ENCODE data around the gene OPRM1. TPM values are rescaled to one million over a fixed set of nuclear protein-coding genes. Genes with fewer than 3 reads are reported as not detected.
A peak's percentile ranks its signal among the peaks of the same experiment; 100 is the strongest.

The OPRM1 gene
- total RNA-seq, 1 donor from 2014 or later = not detected

DNA sequence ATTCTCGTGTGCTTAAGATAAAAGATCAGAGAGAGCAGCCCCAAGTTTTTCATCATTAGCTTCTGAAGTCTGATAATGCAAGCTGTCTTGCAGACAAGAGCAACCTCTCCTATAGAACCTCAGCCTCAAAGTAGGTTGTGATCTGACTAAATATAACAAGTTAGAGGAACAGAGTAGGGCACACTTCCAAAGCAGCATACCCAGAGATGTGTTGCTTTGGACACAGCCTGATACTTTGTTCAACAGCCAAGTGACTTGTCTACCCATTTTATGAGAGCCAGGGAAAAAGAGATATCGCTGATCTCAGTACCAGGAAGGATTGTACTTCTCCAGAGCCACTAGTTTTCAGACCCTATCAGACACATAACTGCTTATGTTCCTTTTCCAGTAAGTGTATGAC, 44.2 kb upstream of the OPRM1 start:
- DNase-seq (ENCODE audit: low spot score) = no peak
- Histone ChIP-seq H4K20me1 (ENCODE audit: low read depth) (no peaks in the 10 kb centered on the region), H3K4me1 (no peaks in the 10 kb centered on the region), H2AFZ (replicated peaks) (peak overlapping the region; percentile 38), H3K79me2 (ENCODE audit: low read depth) (no peaks in the 10 kb centered on the region), H3K9ac (no peak overlapping the region), H3K9me3 (ENCODE audit: low read depth) (no peaks in the 10 kb centered on the region), H3K27me3 (no peaks in the 10 kb centered on the region), H3F3A (ENCODE audit: low read depth) (no peaks in the 10 kb centered on the region), H3K27ac (no peak overlapping the region), H3K4me3 (no peak overlapping the region), H3K4me2 (no peak overlapping the region), H3K36me3 (no peaks in the 10 kb centered on the region)
- H3K4me1 Mint-ChIP-seq = peaks cover 2% of the 10 kb centered on the region
- H3K27me3 Mint-ChIP-seq (ENCODE audit: insufficient read depth, low read depth) = peaks cover 4% of the 10 kb centered on the region
- H3K27ac Mint-ChIP-seq = no peak overlapping the region
- no peak for TF ChIP-seq EZH2phosphoT487 (IDR thresholded peaks at IDR 0.05)
- H3K9me3 Mint-ChIP-seq = no peaks in the 10 kb centered on the region
- no peak overlapping the region for H3K4me3 Mint-ChIP-seq
- no peaks in the 10 kb centered on the region for H3K36me3 Mint-ChIP-seq

DNA sequence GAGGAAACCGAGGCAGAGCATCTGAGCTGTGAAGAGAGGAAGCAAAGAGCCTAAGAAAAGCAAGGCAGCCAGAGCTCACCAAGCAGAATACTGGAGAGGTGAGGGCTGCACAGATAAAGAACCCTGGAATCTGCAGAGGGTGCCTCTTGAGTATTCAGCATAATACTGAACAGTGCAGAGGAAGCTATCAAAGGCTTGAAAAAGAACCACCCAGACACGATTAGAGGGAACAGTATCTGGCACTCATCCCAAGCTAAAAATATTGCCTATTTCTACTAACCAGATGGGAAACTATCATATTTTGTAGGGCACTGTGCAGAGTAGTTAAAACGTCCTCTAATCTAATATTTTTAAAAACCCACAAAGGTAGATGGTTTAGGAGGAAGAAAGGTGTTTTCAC, 41.8 kb upstream of the OPRM1 start:
- Mint-ChIP-seq H3K4me1 (peaks cover 2% of the 10 kb centered on the region), H3K4me3 (no peak overlapping the region), H3K27ac (no peak overlapping the region), H3K9me3 (no peaks in the 10 kb centered on the region), H3K36me3 (no peaks in the 10 kb centered on the region), H3K27me3 (ENCODE audit: insufficient read depth, low read depth) (peaks cover 4% of the 10 kb centered on the region)
- H3K27ac ChIP-seq = no peak overlapping the region
- no peak overlapping the region for H3K9ac ChIP-seq
- no peak overlapping the region for H3K4me2 ChIP-seq
- H3K4me1 ChIP-seq = no peaks in the 10 kb centered on the region
- no peaks in the 10 kb centered on the region for H3K27me3 ChIP-seq
- no peak for DNase-seq (ENCODE audit: low spot score)
- no peaks in the 10 kb centered on the region for H3F3A ChIP-seq (ENCODE audit: low read depth)
- no peaks in the 10 kb centered on the region for H3K36me3 ChIP-seq
- H3K4me3 ChIP-seq = no peak overlapping the region
- TF ChIP-seq EZH2 (IDR thresholded peaks at IDR 0.05) (no peak), EZH2phosphoT487 (IDR thresholded peaks at IDR 0.05) (no peak)
- TF ChIP-seq, protein P1, sequence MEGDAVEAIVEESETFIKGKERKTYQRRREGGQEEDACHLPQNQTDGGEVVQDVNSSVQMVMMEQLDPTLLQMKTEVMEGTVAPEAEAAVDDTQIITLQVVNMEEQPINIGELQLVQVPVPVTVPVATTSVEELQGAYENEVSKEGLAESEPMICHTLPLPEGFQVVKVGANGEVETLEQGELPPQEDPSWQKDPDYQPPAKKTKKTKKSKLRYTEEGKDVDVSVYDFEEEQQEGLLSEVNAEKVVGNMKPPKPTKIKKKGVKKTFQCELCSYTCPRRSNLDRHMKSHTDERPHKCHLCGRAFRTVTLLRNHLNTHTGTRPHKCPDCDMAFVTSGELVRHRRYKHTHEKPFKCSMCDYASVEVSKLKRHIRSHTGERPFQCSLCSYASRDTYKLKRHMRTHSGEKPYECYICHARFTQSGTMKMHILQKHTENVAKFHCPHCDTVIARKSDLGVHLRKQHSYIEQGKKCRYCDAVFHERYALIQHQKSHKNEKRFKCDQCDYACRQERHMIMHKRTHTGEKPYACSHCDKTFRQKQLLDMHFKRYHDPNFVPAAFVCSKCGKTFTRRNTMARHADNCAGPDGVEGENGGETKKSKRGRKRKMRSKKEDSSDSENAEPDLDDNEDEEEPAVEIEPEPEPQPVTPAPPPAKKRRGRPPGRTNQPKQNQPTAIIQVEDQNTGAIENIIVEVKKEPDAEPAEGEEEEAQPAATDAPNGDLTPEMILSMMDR (IDR thresholded peaks at IDR 0.05) = no peak
- no peaks in the 10 kb centered on the region for H4K20me1 ChIP-seq (ENCODE audit: low read depth)
- no peaks in the 10 kb centered on the region for H3K79me2 ChIP-seq (ENCODE audit: low read depth)
- H2AFZ ChIP-seq (replicated peaks) = no peak overlapping the region
- H3K9me3 ChIP-seq (ENCODE audit: low read depth) = no peaks in the 10 kb centered on the region

DNA sequence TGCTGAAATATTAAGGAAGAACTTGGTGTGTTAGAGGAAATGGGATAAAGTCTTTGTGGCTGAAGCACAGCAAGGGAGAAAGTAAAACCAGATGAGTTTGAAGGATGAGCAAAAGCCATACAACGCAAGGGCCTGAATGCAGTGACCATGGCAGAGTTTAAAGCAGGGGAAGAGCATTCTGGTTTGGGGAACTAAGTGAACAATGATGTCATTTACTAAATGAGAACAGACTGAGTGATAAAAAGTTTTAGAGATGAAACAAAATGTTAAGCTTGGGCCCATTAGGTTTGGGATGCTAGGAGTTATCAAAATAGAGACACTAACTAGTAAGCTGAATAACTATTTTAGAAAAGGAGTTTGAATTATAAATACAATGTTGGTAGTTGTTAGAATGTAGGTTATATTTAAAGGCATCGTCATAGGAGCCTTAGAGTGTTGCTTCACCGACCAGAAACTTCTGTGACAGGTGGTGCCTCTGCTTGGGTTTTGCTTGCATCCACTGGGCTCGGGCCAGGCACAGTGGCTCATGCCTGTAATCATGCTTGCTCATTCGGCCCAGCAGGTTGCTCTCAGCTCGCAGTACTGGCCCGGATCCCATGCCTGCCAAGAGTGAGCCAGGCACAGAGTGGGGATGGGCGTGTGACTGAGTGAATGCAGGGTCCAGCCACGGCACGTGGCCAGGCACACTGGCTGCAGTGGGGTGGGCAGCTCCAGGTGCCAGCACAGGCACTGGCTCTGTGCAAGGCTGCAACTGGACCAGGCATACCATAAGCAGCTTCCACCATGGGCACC, 37.4 kb upstream of the OPRM1 start:
- no peaks in the 10 kb centered on the region for H3K27me3 ChIP-seq
- H3K27ac ChIP-seq = no peak overlapping the region
- Mint-ChIP-seq H3K4me3 (no peak overlapping the region), H3K27me3 (ENCODE audit: insufficient read depth, low read depth) (peaks cover 4% of the 10 kb centered on the region), H3K4me1 (no peaks in the 10 kb centered on the region), H3K9me3 (peaks cover 3% of the 10 kb centered on the region), H3K27ac (no peak overlapping the region), H3K36me3 (no peaks in the 10 kb centered on the region)
- no peak overlapping the region for H3K4me2 ChIP-seq
- H3K4me1 ChIP-seq = no peaks in the 10 kb centered on the region
- H3F3A ChIP-seq (ENCODE audit: low read depth) = no peaks in the 10 kb centered on the region
- TF ChIP-seq, protein P1 (IDR thresholded peaks at IDR 0.05) = no peak
- TF ChIP-seq EZH2 (IDR thresholded peaks at IDR 0.05) (no peak), EZH2phosphoT487 (IDR thresholded peaks at IDR 0.05) (no peak)
- DNase-seq (ENCODE audit: low spot score) = no peak
- no peaks in the 10 kb centered on the region for H3K36me3 ChIP-seq
- H4K20me1 ChIP-seq (ENCODE audit: low read depth) = no peaks in the 10 kb centered on the region
- no peak overlapping the region for H3K4me3 ChIP-seq
- H3K79me2 ChIP-seq (ENCODE audit: low read depth) = no peaks in the 10 kb centered on the region
- no peak overlapping the region for H2AFZ ChIP-seq (replicated peaks)
- H3K9me3 ChIP-seq (ENCODE audit: low read depth) = no peaks in the 10 kb centered on the region
- H3K9ac ChIP-seq = no peak overlapping the region

DNA sequence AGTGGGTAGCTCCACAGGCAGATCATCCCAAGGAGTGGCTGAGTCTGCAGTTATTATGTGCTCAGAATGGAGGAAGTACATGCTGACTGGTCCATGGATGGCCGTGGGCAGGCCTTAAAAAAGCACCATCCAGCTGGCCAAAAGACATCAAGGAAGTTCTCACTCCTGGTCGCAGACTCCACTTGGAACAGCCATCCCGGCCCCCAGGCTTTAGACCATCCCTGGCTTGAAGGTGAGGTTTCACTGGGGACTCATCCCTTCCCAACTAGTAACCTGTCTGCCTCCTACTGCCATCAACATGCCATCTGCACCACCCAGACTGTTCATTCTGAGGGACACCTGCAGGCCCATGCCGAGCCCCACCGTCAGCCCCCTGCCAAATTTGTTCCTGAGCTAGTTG, 36.1 kb upstream of the OPRM1 start:
- Histone ChIP-seq H3K36me3 (no peaks in the 10 kb centered on the region), H3K9ac (no peak overlapping the region)

More for the DNA sequence above, 36.1 kb upstream of the OPRM1 start:
- Histone ChIP-seq H2AFZ (replicated peaks) (no peak overlapping the region), H3K4me3 (no peak overlapping the region), H3K27ac (no peak overlapping the region), H3F3A (ENCODE audit: low read depth) (no peaks in the 10 kb centered on the region), H3K27me3 (no peaks in the 10 kb centered on the region), H3K4me2 (no peak overlapping the region), H3K9me3 (ENCODE audit: low read depth) (no peaks in the 10 kb centered on the region), H3K4me1 (no peaks in the 10 kb centered on the region), H4K20me1 (ENCODE audit: low read depth) (no peaks in the 10 kb centered on the region), H3K79me2 (ENCODE audit: low read depth) (no peaks in the 10 kb centered on the region)
- H3K9me3 Mint-ChIP-seq = peaks cover 3% of the 10 kb centered on the region
- no peak for DNase-seq (ENCODE audit: low spot score)
- H3K4me1 Mint-ChIP-seq = no peaks in the 10 kb centered on the region
- H3K36me3 Mint-ChIP-seq = no peaks in the 10 kb centered on the region
- no peak overlapping the region for H3K4me3 Mint-ChIP-seq
- H3K27me3 Mint-ChIP-seq (ENCODE audit: insufficient read depth, low read depth) = no peaks in the 10 kb centered on the region
- no peak overlapping the region for H3K27ac Mint-ChIP-seq
- TF ChIP-seq EZH2phosphoT487 (IDR thresholded peaks at IDR 0.05) (no peak), EZH2 (IDR thresholded peaks at IDR 0.05) (no peak)
- TF ChIP-seq, protein P1 (IDR thresholded peaks at IDR 0.05) = no peak
